ENCODE results near the gene ZDHHC14. TPM values are rescaled to one million over a fixed set of nuclear protein-coding genes. Genes with fewer than 3 reads are reported as not detected.
A peak's percentile ranks its signal among the peaks of the same experiment; 100 is the strongest.

ZDHHC14 gene
- total RNA-seq, 2 experiments from 2014 or later = 1.3 to 1.6 TPM

DNA sequence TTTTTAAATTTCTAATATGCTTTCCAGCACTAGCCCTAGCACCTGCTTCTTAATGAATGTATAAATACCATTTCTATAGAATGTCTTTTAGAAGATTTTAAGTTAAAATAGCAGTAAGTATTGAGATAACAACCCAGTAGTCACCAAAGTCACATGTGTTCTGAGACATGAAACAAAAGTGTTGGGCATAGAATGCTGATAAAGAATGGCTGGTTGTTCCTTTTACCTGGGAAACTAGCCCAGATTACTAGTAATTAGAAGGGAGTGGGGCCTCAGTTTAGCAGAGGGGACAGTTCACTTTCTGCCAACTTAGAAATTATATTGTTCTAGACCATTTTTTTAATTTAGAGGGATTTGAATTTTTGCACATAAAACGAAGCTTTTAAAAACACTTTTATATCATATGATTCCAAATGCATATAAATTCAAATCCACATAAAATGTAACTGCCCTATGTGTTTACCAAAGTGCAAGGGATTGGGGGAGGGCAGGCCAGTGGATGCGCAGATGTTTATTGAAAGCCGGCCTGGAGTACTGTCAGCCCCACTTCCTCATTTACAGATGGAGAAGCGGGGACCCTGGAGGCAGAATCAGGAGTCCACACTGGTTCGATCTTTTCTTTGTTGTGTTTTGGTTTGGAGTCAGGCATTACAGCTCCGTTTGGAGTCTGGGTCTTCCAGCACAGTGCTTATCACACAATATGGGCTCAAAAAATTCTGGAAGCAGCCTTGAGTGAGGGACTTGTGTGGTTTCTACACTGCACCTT lies 139.8 kb downstream of the ZDHHC14 start:
- H3K27me3 ChIP-seq (ENCODE audit: control insufficient read depth in 1 of 2, insufficient read depth in 2 of 2, low read length in 2 of 2) = no peaks in the 10 kb centered on the region
- ATAC-seq (ENCODE audit: poor library complexity) = no peak
- no peaks in the 10 kb centered on the region for H3K4me1 ChIP-seq (ENCODE audit: insufficient read depth, low read length)
- no peaks in the 10 kb centered on the region for H3K36me3 ChIP-seq (ENCODE audit: insufficient read depth, low read length)
- intact Hi-C loops (cut with DNase I, micrococcal nuclease) = no loop called here
- no peaks in the 10 kb centered on the region for H3K9me3 ChIP-seq (ENCODE audit: control insufficient read depth in 1 of 2, insufficient read depth in 1 of 2, low read length in 2 of 2)
- Mint-ChIP-seq H3K9me3 (no peaks in the 10 kb centered on the region), H3K4me1 (ENCODE audit: low read depth) (no peaks in the 10 kb centered on the region), H3K36me3 (ENCODE audit: low read depth) (no peaks in the 10 kb centered on the region), H3K27ac (no peak overlapping the region), H3K27me3 (no peaks in the 10 kb centered on the region), H3K4me3 (no peak overlapping the region)
- H3K27ac ChIP-seq (ENCODE audit: low read depth in 1 of 2, low read length in 2 of 2) = no peak overlapping the region
- H3K4me3 ChIP-seq (ENCODE audit: low read length) = no peak overlapping the region
- TF ChIP-seq CTCF (IDR thresholded peaks at IDR 0.05) = no peak
- peak in 1 of 14 experiments; percentile 11 for DNase-seq
- ChIA-PET POLR2A (no interaction called here), CTCF (no interaction called here)

DNA sequence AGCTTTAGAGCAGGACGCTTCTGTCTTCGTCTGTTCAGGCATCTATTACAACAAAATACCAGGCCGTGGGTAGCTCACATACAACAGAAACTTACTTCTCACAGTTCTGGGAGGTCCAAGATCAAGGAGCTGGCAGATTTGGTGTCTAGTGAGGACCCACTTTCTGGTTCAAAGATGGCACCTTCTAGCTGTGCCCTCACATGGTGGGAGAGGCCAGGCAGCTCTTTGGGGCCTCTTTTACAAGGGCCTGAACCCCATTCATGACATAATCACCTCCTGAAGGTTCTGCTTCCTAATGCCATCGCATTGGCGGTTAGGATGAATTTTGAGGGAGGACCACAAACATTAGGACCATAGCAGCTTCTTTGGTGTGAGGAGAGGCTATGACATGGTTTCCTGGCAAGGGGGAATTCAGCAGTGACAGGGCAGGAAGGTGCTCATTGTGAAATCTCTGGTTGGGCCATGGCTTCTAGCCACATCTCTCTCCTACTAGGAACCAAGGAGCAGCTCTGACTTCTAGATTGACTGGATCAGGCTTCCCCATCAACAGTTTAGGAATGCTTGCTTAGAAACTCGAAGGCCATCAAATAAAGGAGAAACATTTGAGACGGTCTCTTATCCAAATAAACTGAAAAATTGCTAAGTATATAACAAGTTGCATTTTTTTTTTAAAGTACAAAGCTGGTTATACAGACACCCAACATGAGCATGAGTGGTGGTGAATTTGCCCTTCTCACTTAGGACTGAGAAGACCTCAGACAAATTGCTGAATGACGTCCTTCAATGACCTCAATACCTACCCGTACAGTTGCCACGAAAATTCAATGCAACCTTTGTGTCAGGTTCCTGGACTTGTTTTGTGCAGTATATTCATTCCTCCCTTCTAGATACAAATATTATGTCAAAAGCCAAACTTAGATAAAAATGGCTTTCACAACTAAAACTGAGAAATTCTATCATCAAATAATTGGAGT lies 140.7 kb downstream of the ZDHHC14 start:
- Mint-ChIP-seq H3K4me3 (no peak overlapping the region), H3K27ac (no peak overlapping the region), H3K9me3 (no peaks in the 10 kb centered on the region), H3K27me3 (no peaks in the 10 kb centered on the region), H3K4me1 (ENCODE audit: low read depth) (no peaks in the 10 kb centered on the region), H3K36me3 (ENCODE audit: low read depth) (no peaks in the 10 kb centered on the region)
- ATAC-seq (ENCODE audit: poor library complexity) (no peak), DNase-seq (peak in 2 of 14 experiments; percentile 36 to 42)
- Histone ChIP-seq H3K4me1 (ENCODE audit: insufficient read depth, low read length) (peaks cover under 1% of the 10 kb centered on the region), H3K9me3 (ENCODE audit: control insufficient read depth in 1 of 2, insufficient read depth in 1 of 2, low read length in 2 of 2) (no peaks in the 10 kb centered on the region), H3K27ac (ENCODE audit: low read depth in 1 of 2, low read length in 2 of 2) (no peak overlapping the region), H3K27me3 (ENCODE audit: control insufficient read depth in 1 of 2, insufficient read depth in 2 of 2, low read length in 2 of 2) (no peaks in the 10 kb centered on the region), H3K4me3 (ENCODE audit: low read length) (no peak overlapping the region), H3K36me3 (ENCODE audit: insufficient read depth, low read length) (no peaks in the 10 kb centered on the region)
- intact Hi-C loops (cut with DNase I, micrococcal nuclease) = no loop called here
- ChIA-PET POLR2A (no interaction called here), CTCF (no interaction called here)
- no peak for TF ChIP-seq CTCF (IDR thresholded peaks at IDR 0.05)

DNA sequence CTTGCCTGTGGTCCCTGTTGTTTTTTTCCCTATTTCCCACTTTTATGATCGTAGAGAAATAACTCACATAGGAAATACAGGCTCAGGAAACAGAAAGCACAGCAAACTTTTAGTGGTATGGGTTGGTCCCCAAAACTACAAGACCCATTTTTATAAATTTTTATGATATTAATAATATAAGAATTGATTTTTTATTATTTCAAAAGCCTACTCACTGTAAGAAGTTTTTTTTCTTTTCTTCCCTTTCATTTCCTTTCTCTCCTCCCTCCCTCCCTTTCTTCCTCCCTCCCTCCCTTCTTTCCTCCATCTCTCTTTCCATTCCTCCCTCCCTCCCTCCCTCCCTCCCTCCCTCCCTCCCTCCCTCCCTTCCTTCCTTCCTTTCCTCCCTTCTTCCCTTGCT lies 141.5 kb downstream of the ZDHHC14 start:
- no peak overlapping the region for H3K27ac Mint-ChIP-seq
- ChIA-PET CTCF (no interaction called here), POLR2A (no interaction called here)

More for the DNA sequence above, 141.5 kb downstream of the ZDHHC14 start:
- Mint-ChIP-seq H3K4me3 (no peak overlapping the region), H3K4me1 (ENCODE audit: low read depth) (peaks cover 6% of the 10 kb centered on the region), H3K27me3 (no peaks in the 10 kb centered on the region), H3K9me3 (no peaks in the 10 kb centered on the region), H3K36me3 (ENCODE audit: low read depth) (no peaks in the 10 kb centered on the region)
- no peaks in the 10 kb centered on the region for H3K9me3 ChIP-seq (ENCODE audit: control insufficient read depth in 1 of 2, insufficient read depth in 1 of 2, low read length in 2 of 2)
- H3K4me3 ChIP-seq (ENCODE audit: low read length) = no peak overlapping the region
- ATAC-seq (ENCODE audit: poor library complexity) = no peak
- no peaks in the 10 kb centered on the region for H3K27me3 ChIP-seq (ENCODE audit: control insufficient read depth in 1 of 2, insufficient read depth in 2 of 2, low read length in 2 of 2)
- TF ChIP-seq CTCF (IDR thresholded peaks at IDR 0.05) = no peak
- no peak for DNase-seq
- H3K4me1 ChIP-seq (ENCODE audit: insufficient read depth, low read length) = peaks cover 9% of the 10 kb centered on the region
- H3K36me3 ChIP-seq (ENCODE audit: insufficient read depth, low read length) = no peaks in the 10 kb centered on the region
- no peak overlapping the region for H3K27ac ChIP-seq (ENCODE audit: low read depth in 1 of 2, low read length in 2 of 2)
- intact Hi-C loops (cut with DNase I, micrococcal nuclease) = no loop called here
